Activated naive CD4-positive, alpha-beta T cell treated with anti-CD3 and anti-CD28 coated beads, Interleukin-2, amount 50 U/mL, for 72 hours (primary cell): ENCODE results near the gene PYDC1. TPM values are rescaled to one million over a fixed set of nuclear protein-coding genes. Genes with fewer than 3 reads are reported as not detected.

Experiments
- ATAC-seq, 2 donors: fragments of 150-1000 bp; cut with Tn5 transposase; 2 replicates each; pipeline ENCODE4 v1.10.0; 2021; ENCODE audit warnings: mild to moderate bottlenecking in 2 of 2, moderate library complexity in 2 of 2
- DNase-seq, 2 donors: peaks; one replicate each; pipeline ENCODE4 v3.0.0; 2021 to 2022; ENCODE audit warnings: low spot score in 2 of 2
- H3K27ac Mint-ChIP-seq, 2 donors: one replicate each; pipeline ENCODE4 v1.8.0; 2022; ENCODE audit warnings: mild to moderate bottlenecking in 2 of 2, mixed read lengths in 2 of 2
- H3K36me3 Mint-ChIP-seq, 2 donors: one replicate each; pipeline ENCODE4 v1.8.0; 2022; ENCODE audit warnings: mixed read lengths in 2 of 2
- H3K9me3 Mint-ChIP-seq, 2 donors: one replicate each; pipeline ENCODE4 v1.8.0; 2022; ENCODE audit warnings: mixed read lengths in 2 of 2
- total RNA-seq, 2 donors: library from RNA; stranded (reverse); gene quantifications; one replicate each; pipeline ENCODE4 v1.2.3, GENCODE V29; 2022

Gene PYDC1
- total RNA-seq, 2 donors from 2014 or later: not detected

GRCh38 chr16:31190061-31190460 is 26.9 kb downstream of the PYDC1 start:
- Mint-ChIP-seq H3K9me3 (no peaks in the 10 kb centered on the region), H3K27ac (peak overlapping the region; percentile 96 to 98), H3K36me3 (peaks cover 74 to 95% of the 10 kb centered on the region in 2 donors)
- DNase-seq: no peak
- ATAC-seq: no peak

GRCh38 chr16:31189412-31189778 is 27.5 kb downstream of the PYDC1 start:
- Mint-ChIP-seq H3K27ac (peak overlapping the region; percentile 96 to 98), H3K9me3 (no peaks in the 10 kb centered on the region), H3K36me3 (peaks cover 80 to 98% of the 10 kb centered on the region in 2 donors)
- no peak for ATAC-seq
- DNase-seq: no peak

- Mint-ChIP-seq H3K36me3 (peaks cover 84 to 100% of the 10 kb centered on the region in 2 donors), H3K27ac (peak overlapping the region; percentile 96 to 98), H3K9me3 (no peaks in the 10 kb centered on the region)
- ATAC-seq (no peak), DNase-seq (no peak)
Observed at GRCh38 chr16:31188450-31189411, 28.2 kb downstream of the PYDC1 start.

- DNase-seq: no peak
- no peak for ATAC-seq
- Mint-ChIP-seq H3K27ac (peak overlapping the region; percentile 96 to 98), H3K9me3 (no peaks in the 10 kb centered on the region), H3K36me3 (peaks cover 88 to 100% of the 10 kb centered on the region in 2 donors)
Observed at GRCh38 chr16:31187808-31188189, 29.1 kb downstream of the PYDC1 start.

GRCh38 chr16:31186930-31187807 is 29.8 kb downstream of the PYDC1 start:
- Mint-ChIP-seq H3K36me3 (peaks cover 94 to 100% of the 10 kb centered on the region in 2 donors), H3K9me3 (no peaks in the 10 kb centered on the region), H3K27ac (peak overlapping the region; percentile 96 to 98)
- DNase-seq (no peak), ATAC-seq (peak in 1 of 2 donors; percentile 21)

- ATAC-seq: no peak
- Mint-ChIP-seq H3K36me3 (peaks cover 95 to 100% of the 10 kb centered on the region in 2 donors), H3K27ac (peak overlapping the region; percentile 96 to 98), H3K9me3 (no peaks in the 10 kb centered on the region)
- no peak for DNase-seq
Observed at GRCh38 chr16:31186176-31186575, 30.8 kb downstream of the PYDC1 start.

GRCh38 chr16:31185339-31185738 is 31.6 kb downstream of the PYDC1 start:
- DNase-seq: no peak
- H3K36me3 Mint-ChIP-seq: peaks cover 96 to 97% of the 10 kb centered on the region in 2 donors
- ATAC-seq: no peak
- no peaks in the 10 kb centered on the region for H3K9me3 Mint-ChIP-seq
- H3K27ac Mint-ChIP-seq: peak overlapping the region; percentile 98 to 100

- Mint-ChIP-seq H3K36me3 (peaks cover 91 to 92% of the 10 kb centered on the region in 2 donors), H3K27ac (peak overlapping the region; percentile 98 to 100), H3K9me3 (no peaks in the 10 kb centered on the region)
- ATAC-seq (no peak), DNase-seq (no peak)
Observed at GRCh38 chr16:31184888-31185287, 32.0 kb downstream of the PYDC1 start.

GRCh38 chr16:31183432-31184428 is 33.2 kb downstream of the PYDC1 start:
- ATAC-seq: no peak
- peaks cover 80 to 84% of the 10 kb centered on the region in 2 donors for H3K36me3 Mint-ChIP-seq
- H3K27ac Mint-ChIP-seq: peak overlapping the region; percentile 98 to 100
- DNase-seq: no peak
- H3K9me3 Mint-ChIP-seq: no peaks in the 10 kb centered on the region

GRCh38 chr16:31182391-31182790 is 34.5 kb downstream of the PYDC1 start:
- Mint-ChIP-seq H3K36me3 (peaks cover 68 to 74% of the 10 kb centered on the region in 2 donors), H3K27ac (peak overlapping the region; percentile 98 to 100), H3K9me3 (no peaks in the 10 kb centered on the region)
- ATAC-seq (no peak), DNase-seq (no peak)

- Mint-ChIP-seq H3K36me3 (peaks cover 57 to 63% of the 10 kb centered on the region in 2 donors), H3K27ac (peak overlapping the region; percentile 98 to 100), H3K9me3 (no peaks in the 10 kb centered on the region)
- DNase-seq (peak in 1 of 2 donors; percentile 83), ATAC-seq (peak in 1 of 2 donors; percentile 7)
Observed at GRCh38 chr16:31181102-31181830, 35.7 kb downstream of the PYDC1 start.

GRCh38 chr16:31179747-31180459 is 37.0 kb downstream of the PYDC1 start, which contains the start of gene FUS:
Gene FUS (plus strand): TSS chr16:31180139. CDS start chr16:31180215, 76 bp downstream.
- peak; percentile 56 to 71 for ATAC-seq
- DNase-seq: peak; percentile 93 to 94
- Mint-ChIP-seq H3K27ac (peak within 1 kb of the TSS; percentile 98 to 100), H3K9me3 (no peaks in the 10 kb centered on the region), H3K36me3 (peaks cover 43 to 49% of the 10 kb centered on the region in 2 donors)

- no peaks in the 10 kb centered on the region for H3K9me3 Mint-ChIP-seq
- peaks cover 38 to 43% of the 10 kb centered on the region in 2 donors for H3K36me3 Mint-ChIP-seq
- peak in 1 of 2 donors; percentile 1 for ATAC-seq
- DNase-seq: no peak
- peak overlapping the region; percentile 98 to 100 for H3K27ac Mint-ChIP-seq
Observed at GRCh38 chr16:31179219-31179746, 37.7 kb downstream of the PYDC1 start.

GRCh38 chr16:31177136-31177535 is 39.8 kb downstream of the PYDC1 start:
- Mint-ChIP-seq H3K36me3 (peaks cover 18 to 22% of the 10 kb centered on the region in 2 donors), H3K27ac (peak overlapping the region in 1 of 2 donors; percentile 41), H3K9me3 (no peaks in the 10 kb centered on the region)
- peak; percentile 2 to 59 for ATAC-seq
- peak in 1 of 2 donors; percentile 83 for DNase-seq
